CD1c-positive myeloid dendritic cell (primary cell): ENCODE results near the gene METTL23.

Experiments
- DNase-seq: peaks from one replicate; pipeline ENCODE4 v3.0.0-alpha.2; 2016; ENCODE audit errors: extremely low spot score

METTL23 gene, protein sequence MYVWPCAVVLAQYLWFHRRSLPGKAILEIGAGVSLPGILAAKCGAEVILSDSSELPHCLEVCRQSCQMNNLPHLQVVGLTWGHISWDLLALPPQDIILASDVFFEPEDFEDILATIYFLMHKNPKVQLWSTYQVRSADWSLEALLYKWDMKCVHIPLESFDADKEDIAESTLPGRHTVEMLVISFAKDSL

DNA sequence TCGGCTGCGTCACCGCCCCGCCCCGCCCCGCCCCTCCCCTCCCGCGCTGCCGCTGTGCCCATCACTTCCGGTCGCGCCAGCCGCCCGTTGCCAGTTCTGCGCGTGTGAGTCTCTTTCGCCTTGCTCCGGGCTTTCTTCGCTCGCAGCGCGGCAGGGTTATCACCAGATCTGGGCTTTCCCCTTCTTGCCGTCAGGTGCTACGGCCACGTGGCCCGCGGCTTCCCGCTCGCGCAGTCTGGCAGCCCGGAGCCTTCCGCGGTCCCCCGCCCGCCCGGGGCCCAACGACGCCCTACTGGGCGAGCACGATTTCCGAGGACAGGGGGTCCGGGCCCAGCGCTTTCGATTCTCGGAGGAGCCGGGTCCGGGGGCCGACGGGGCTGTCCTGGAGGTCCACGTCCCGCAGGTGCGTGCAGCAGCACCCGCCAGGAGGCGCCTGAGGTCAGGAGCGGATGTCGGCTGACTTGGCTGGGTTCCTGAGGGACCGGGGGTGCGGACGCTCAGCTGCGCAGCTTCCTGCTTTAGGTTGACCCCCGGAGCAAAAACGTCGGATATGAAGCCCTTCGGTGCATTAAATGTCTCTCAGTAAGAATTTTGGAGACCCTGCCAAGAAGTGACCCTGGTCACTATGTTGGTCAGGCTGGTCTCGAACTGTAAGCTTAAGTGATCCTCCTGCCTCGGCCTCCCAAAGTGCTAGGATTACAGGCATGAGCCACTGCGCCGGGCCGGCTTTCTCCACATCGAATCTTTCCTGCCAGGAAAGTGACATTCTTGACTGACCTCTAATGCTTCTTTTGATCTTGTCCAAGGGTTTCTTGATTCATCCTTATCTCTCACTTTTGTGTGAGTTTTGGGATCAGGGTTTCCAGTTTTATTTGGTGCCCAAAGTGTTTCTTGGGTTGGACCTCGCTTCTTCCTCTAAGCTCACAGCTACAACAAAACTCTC, at the start of gene METTL23:
Gene METTL23, plus strand, starts transcription at position 64 of the 943 bp plus-strand sequence. CDS start 2,872 bp downstream, outside the sequence.
- peak; percentile 76 for DNase-seq

DNA sequence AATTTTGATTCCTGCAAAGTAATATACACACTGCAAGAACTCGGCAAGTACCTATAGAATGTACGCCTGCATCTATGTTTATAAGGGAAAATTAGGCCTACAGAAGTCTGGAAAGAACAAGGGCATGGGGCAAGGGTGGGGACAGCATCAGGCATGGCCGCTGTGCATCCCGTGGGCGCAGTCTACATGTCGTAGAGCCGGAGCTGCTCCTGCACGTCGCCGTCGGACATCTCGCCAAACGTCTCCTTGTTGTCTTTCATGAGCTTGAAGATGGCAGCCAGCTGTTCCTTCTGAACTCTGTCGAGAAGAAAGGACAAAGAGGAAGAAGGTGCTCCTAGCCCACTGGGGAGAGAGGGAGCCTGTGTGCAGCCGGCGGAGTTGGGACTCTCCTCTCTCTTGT, 49.2 kb upstream of the METTL23 start:
- DNase-seq = no peak

DNA sequence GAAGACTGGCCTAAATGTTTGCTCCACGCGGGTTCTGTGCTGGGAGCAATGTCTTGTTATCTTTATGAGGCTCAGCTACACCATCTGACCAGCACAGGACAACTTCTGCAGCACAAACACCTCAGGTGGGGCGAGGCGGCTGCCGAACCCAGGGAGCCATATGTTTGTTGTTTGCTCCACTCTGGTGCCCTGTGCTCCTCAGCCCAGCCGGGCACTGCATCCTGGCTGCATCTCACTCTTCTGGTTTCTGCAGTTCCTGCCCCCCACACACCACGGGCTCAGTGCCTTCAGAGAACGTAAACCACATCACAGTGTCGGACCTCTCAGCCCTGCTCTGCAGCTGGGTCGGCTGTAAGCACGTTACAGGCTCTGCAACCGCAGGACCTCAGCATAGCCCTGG, 48.3 kb upstream of the METTL23 start:
- DNase-seq = no peak

DNA sequence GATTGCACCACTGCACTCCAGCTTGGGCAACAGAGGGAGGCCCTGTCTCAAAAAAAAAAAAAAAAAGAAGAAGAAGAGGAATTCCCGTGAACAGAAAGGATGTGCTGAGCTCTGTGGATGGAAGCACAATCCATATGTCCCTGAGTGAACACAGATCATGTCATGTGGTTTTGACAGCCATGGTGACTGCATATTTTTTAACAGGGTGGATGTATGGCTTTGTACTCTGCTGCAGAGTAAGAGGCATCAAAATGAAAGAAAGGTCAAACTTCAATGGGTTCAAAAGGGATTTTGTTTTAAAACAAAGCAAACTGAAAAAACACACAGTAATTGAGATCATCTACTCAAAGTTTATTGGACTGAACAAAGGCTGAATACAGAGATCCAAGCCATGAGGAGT, 47.4 kb upstream of the METTL23 start:
- DNase-seq = no peak

DNA sequence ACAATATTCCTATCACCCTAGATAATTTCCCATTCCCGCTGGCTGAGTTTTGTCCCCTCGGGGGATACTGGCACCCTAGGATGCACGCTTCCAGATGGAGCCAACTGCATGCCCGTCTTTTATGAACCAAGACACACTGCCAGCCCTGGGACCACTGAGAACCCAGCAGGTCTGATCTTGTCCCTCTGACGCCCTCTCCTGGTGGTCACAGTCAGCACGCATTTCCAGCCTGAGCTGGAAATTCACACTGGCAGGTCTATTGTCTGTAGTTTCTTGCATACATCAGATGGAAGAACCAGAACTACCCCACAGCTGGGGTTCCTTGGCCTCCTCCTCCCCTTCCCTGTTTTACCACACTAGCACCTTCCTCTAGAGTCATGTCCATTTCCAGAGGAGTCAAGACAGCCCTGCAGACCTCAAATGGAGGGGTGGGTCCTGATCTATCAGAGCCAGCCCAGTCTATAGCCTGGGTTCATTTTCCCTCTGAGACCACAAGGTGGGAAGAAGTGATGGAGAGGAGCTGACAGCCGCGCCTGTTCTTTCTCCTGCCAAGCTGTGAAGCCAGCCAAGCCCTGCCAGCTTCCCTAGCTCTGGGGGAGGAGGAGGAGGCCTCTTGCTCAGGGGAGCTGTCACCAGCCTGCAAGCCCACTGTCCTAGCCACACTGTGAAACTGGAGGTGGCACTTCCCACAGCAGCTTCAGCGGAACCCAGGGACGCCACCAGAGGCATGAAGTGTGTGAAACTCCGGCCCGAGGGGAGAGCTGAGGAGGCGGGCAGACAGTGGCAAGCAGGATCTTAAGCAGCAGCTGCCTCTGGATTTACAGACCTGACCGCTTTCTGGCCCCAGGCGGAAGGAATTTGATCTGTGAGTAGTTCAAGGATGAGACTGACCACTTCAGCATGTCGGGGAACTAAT, 45.2 kb upstream of the METTL23 start:
- peak; percentile 59 for DNase-seq

DNA sequence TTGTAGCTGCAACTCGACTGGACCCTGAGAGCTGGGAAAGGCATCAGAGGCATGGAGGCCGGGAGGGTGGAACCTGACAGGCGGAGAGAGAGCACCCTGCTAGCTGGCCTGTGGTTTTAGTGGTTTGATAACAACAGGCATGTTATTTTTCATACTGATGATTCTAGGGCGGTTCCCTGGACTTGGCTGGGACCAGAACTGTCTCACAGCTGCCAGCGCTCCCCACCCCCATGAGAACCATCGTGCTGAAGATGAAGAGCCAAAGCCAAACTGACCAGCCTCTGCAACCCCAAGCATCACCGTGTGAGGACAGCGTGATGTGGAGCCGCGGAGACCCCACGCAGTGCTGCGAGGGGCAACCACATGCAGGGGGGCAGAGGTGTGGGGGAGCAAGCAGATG, 44.3 kb upstream of the METTL23 start:
- DNase-seq = no peak

- DNase-seq = no peak
Measured at GRCh38 chr17:76683011-76683755, 43.5 kb upstream of the METTL23 start.

GRCh38 chr17:76683921-76684745, 42.5 kb upstream of the METTL23 start:
- DNase-seq = no peak

DNA sequence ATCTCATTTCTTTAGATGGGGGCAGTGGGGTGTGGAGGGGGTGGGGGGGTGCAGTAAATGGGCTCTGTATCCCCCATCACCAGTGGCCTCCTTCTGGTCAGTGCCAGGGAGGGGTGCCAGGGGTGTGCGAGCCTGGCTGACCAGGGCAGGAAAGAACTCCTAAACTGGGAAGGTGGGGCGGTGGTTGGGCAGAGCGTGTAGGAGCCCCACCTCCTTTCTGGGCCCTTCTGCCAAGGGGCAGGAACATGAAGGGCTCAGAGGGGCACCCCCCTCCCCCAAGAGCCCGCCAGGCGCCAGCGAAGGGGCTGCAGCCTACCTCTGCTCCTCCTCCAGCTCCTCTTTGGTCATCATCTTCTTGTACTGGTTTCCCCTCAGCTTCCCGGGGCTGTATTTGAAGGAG, 41.9 kb upstream of the METTL23 start:
- no peak for DNase-seq

DNA sequence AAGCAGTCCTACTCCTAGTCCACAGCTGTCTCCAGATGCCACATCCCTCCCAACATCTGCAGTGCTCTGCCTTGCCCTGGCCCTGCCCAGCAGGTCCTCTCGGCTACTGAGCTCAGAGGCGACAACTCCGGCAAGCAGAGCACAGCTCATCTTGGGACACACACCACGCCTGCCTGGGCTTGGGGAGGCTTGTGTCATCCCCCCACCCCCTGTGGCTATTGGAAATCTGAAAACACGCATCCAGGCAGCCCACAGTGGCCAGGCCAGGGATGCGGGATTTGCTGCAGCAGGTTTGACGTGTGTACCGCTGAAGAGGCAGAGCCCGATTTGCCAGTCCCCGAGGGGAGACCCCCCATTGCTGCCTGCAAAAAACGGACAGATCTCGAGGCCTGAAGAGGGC, 41.3 kb upstream of the METTL23 start:
- no peak for DNase-seq

DNA sequence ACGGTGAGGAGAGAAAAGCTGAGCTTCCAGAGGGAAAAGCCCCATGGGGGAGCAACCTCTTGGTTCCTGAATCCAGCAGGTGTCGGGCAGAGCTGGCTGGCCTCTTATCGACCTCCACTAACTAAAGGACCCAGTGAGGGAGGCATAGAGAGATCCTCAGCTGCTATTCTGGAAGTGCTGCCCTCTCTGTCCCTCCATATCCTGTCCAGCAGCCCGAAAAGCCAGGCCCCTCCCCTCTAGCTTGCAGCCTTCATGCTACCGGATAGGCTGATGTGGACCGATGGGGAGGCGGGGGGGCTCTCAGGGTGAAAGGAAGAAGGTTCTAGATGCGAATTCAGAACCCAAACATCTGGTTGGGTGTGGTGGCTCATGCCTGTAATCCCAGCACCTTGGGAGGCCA, 40.8 kb upstream of the METTL23 start:
- DNase-seq = no peak

- DNase-seq = no peak
Measured at GRCh38 chr17:76686538-76687297, 39.9 kb upstream of the METTL23 start.

DNA sequence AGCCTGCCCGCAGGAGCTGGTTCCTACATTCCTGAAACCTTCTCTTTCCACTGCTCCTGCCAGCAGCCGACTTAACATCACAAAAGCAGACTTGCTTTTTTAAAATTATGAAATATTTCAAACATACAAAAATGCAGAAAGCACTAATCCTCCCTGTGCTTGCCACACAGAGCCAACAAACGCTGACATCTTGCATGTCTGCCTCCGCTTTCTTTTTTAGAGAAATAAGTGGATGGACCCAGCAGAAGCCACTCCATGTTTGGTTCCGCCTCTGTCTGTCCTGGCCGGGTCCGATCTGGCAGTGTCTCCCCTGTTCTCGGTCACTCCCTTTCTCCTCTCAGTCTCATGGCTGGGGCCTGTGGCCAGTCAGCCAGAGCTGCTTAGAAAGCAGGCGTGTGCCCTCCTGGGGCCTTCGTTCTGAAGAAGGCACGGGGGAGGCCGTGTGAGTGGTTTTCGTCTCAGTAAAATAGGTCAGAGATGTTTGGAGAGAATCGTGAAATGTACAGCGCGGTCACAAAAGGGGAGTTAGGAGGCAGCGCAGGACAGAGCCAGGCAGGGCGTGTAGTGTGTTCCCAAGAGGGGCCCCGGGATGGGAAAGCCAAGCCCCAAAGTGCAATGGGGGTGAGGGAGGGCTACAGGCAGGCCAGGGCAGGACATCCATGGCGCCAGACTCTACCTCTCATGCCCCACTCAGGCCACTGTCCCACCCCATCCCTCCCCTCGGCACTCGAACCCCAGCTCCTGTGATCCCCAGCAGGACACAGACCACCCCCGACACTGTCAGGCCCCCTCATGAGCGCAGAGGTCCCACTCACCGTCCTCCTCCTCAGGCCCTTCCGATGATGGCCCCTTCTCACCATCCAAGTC, 39.1 kb upstream of the METTL23 start:
- no peak for DNase-seq

DNA sequence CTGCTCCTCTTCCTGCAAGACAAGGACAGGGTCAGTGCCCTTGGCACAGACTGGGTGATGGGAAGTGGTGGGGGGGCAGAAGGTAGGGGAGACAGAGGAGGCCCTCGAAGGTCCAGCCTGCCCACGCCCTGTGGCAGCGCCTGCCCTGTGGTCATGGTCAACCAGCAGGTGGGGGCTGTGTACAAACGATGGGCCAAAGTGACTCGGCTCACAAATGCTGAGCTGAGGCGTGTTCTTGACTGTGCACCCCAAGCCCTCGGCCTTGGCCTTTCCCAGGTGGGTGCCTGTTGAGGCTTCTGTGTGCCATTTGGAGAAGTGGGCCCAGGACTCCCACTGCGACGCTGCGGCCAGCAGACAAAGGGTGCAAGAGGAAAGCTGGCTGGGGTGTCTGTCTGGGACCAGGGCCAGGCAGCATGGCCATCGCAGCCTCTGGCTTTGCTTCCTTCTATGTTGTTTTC, 38.4 kb upstream of the METTL23 start:
- no peak for DNase-seq

GRCh38 chr17:76689859-76690258, 36.8 kb upstream of the METTL23 start:
- DNase-seq = no peak

DNA sequence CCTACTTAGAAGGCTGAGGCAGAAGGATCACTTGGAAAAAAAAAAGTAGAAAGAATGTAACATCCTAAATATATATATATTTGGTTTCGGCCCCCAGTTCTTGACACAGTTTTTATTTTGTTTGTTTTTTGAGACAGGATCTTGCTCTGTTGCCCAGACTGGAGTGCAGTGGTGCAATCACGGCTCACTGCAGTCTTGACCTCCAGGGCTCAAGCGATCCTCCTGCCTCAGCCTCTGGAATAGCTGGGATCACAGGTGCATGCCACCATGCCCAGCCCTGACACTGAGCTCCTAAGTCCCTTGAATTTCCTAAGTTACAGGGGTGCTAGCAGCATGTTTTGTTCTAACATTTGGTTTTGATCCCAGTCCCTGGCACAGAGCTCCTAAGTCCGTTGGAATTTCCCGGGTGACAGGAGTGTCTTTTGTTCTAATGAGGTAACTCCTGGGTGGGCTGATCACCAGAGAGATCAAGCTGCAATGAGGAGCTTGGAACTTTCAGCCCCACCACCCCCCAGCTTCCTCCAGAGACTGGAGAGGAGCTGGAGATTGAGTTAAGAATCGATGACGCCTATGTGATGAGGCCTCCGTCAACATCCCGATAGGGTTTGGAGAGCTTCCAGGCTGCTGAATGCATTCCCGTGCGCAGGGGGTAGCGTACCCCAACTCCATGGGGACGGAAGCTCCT, 35.9 kb upstream of the METTL23 start:
- no peak for DNase-seq

- no peak for DNase-seq
Measured at GRCh38 chr17:76691379-76692191, 35.1 kb upstream of the METTL23 start.
